Skeletal muscle cell (primary cell): ENCODE data around the gene SIGLEC12.
"Not testable (repeated sequence)": the region's sequence is repeated elsewhere in the genome, so short reads cannot be mapped to it uniquely, and the experiment has no call there.

Source experiments
- DNase-seq: peaks from one replicate; pipeline ENCODE4 v3.0.0-alpha.2; 2010; ENCODE audit warnings: low read depth
- H3K4me3 ChIP-seq: 2 replicates; pipeline ENCODE4 v1.5.1; 2011; ENCODE audit warnings: low read depth, mild to moderate bottlenecking, control low read depth, low read length, moderate library complexity

SIGLEC12 gene

DNA sequence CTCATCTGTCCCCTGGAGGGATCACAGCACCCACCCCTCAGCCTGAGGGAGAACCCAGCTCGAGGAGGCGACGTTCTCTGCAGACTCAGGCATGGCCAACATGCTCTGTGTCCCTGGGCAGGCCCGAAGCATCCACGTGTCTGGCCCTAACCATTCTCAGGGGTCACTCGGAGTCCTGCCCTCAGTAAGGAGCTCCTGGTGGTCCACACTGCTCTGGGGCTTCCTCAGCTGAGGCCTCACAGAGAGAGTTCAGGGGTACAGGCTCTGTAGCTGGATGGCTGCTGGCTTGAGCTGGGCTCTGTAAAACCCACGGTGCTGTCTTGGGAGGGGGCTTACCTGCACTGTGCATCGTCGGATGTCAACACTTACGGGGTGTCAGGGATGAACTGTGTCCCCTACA is 38.9 kb downstream of the SIGLEC12 start:
- H3K4me3 ChIP-seq, result no peak overlapping the region
- no peak for DNase-seq

DNA sequence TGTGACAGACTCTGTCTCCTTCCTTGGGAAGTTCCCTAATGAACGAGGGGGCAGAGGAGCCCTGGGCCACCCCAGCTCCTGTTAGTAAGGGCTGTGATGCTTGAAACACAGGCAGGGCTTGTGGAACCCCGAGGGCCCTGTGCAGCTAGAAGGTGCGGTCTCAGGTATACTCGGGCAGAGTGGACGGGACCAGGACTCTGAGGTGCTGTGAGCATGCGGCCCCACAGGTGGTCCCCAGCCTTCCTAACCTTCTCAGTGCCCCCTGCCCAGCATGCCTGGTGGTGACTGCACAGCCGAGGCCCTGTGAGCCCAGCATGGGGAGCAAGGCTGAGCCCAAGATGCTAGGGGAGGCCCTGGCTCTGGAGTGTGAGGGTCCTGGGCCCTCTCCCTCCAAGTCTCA is 39.3 kb downstream of the SIGLEC12 start:
- H3K4me3 ChIP-seq, result no peak overlapping the region
- DNase-seq, result no peak

DNA sequence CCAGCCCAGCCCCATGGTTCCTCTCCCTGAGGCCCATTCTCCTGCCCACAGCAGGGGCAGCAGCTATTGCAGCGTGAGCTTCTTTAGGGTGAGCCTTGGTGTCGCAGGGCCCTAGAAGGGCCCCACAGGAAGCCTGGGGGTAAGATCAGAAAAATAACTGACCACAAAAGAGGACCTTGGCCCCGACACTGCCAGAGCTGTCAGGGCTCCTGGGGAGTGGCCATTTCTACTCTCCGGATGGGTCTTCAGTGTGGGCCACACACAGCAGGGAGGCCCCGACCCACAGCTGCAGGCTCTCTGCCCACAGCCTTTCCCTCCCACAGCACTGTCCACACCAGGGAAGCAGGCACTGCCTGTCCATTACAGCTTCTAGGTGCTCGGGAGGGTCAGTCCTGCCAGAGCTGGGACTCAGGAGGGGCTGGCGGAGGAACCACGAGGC is 39.9 kb downstream of the SIGLEC12 start:
- H3K4me3 ChIP-seq, result no peak overlapping the region
- DNase-seq, result no peak

DNA sequence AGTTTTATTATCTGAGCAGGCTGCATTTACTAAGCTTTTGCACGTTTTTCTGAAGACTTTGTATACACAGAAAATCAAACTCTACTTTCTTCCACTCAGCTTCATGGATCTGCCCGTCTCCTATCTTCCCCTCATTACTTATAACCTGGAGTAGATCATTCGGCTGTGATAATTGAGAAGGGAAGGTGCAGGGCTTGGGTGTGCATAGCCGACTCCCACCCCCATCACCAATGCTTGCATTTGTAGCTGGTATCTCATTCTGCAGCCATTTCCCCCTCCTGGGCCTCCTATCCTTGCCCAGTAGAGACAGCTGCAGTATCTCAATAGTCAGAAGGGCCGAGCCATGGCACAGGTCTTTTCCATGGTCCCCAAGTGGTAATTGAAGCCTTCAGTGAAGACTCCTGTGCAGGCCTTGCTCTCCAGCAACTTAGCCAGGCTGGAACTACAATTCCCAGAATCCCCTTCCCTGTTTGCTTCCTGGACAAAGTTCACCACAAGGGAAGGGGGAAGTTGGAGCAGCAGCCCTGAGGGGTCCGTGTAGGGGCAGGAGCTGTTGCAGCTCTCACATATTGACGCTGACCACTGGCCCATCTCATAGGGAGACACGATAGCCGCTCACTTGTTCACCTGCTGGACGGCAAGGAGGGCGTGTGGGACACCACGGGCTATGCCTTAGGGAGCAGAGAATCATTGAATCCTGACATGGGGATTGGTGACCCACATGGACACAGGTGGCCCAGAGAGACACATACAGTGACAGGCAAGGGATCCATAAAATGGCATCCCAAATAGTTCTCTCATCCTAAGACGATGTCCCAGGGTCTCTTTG is 41.2 kb downstream of the SIGLEC12 start:
- DNase-seq, result no peak
- H3K4me3 ChIP-seq, result no peak overlapping the region

DNA sequence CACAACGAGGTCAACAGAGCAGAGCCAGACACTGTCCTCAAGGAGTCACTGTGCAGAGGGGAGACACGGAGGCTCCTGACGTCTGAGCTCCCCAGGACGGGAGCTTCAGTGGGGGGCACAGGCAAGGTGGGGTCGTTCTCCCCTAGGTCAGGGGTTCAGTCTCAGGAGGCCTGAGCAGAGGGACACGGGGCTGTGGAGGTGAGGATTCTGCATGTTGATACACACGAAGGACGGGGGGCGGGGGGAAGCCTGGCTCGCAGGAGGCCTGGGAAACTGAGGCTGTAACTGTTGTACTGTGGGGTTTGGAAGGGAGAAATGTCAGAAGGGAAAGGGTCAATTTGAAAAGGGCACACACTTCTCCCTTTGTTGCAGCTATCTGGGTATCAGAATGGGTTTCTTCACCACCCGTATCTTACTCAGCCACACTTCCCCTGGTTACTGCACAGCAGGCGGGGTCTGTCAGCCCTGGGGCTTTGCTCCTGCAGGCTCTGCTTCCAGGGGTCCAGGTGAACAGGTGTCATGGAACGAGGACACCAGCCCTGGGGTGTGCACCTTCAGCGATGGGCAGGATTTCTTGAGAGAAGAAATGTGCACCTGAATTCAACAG is 42.6 kb downstream of the SIGLEC12 start:
- no peak for DNase-seq
- H3K4me3 ChIP-seq, result no peak overlapping the region

DNA sequence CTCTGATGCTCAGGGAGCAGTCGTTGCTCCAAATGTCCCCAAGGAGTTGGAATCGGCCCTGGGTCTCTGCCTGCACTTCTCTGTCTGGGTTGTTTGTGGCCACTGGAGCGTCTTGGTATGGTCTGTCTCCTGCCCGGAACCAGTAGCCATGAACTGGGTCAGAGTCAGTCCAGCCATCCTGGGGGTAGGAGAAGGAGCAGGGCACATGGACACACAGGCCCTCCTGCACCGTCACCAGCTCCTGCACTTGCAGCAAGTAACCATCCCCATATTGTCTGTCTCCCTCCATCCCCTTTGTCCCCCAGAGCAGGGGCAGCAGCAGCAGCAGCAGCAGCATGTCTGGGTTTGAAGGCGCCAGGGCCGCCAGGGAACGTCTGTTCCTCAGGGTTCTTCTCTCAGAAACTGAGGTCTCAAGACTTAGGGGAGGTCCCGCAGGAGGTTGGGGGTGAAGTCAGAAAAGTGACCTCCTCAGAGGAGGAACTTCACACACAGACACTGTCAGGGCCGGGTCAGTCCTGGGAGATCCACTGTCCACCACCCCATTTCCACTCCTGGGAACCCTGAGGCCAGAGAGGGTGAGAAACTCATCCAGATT is 43.5 kb downstream of the SIGLEC12 start, which contains the start of gene SIGLEC8:
Gene SIGLEC8 (minus strand): TSS at position 404 of the 595 bp plus-strand sequence. CDS start 67 bp downstream, at position 337.
- no peak for DNase-seq

DNA sequence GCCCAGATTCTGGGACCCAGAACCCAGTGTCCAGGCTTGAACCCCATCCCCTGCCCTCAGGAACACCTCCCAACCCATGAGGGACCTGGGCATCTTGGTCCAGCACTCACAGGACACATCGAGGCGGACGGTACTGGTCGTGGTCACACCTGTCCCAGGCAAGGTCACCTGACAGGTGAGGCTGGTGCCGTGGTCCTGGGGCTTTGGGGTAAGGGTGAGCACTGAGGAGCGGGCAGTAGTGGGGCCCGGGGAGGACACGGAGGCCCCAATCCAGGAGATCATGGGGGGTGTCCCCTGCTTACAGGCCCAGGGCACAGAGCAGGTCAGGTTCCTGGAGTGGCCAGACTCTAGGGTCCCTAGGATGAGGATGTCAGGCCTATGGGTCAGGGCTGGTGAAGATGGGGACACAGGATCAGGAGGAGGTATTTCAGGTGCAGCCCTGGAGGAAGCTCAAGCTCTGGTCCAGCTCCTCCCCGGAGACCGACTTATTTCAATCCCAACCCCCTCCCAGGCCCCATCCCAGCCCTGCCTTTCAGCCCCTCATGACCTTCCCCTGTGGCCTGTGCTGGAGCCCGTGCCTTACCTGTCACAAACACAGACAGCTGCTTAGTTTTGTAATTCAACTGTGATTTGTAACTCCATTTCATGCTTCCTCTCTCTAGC is 44.1 kb downstream of the SIGLEC12 start:
- no peak for DNase-seq
- H3K4me3 ChIP-seq, result no peak overlapping the region

More for the DNA sequence above, 43.5 kb downstream of the SIGLEC12 start, which contains the start of gene SIGLEC8:
- H3K4me3 ChIP-seq, result no peak within 1 kb of the TSS

DNA sequence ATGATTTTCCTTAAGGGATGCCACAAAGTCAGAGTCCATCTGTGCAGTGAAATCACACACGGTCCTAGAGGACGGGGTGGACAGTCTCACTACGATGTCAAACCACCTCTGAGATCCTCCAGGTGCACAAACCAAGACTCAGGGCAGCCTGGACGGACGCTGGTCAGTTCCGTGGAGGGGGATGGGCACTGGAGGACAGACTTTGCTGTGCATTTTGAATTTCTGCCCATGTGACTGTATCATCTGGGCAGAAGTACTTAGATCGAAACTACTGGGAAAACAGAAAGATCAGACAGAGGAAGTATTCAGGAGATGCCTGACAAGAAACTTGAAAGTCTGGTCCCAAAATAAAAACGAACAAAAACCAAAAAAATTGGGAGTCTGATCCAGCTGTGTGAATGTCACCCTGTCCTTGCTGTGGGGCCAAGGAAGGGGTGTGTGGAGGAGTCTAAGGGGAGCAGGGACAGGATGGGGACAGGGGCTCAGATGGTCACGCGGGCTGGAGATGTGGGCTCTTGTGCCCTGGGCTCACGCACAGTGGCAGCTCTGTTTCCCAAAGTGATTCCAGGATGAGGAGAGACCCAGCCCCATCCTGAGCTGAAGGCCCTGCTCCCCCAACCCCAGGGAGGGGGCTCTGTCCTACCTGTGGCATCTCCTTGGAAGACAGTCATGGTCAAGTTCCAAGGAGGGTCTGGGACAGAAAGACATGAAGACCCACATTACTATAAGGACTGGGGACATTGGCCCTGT is 44.9 kb downstream of the SIGLEC12 start:
- DNase-seq, result no peak
- H3K4me3 ChIP-seq, result no peak overlapping the region

DNA sequence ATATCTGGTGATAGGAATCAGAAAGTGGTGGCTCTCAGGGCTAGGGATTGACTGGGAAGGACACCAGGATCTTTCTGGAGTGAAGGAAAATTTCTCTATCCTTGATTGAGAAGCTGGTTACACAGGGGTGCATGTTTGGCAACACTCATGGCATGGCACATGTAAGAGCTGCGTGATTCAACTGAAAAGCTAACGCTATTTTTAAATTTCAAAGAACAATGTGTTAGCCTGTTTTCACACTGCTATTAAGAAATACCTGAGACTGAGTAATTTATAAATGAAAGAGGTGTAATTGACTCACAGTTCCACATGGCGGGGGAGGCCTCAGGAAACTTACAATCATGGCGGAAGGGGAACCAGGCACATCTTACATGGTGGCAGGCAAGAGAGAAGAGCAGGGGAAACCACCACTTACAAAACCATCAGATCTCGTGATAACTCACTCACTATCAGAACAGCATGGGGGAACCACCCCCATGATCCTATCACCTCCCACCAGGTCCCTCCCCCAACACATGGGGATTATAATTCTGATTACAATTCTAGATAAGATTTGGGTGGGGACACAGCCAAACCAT is 50.8 kb downstream of the SIGLEC12 start:
- no peak for DNase-seq
- H3K4me3 ChIP-seq, result no peak overlapping the region

DNA sequence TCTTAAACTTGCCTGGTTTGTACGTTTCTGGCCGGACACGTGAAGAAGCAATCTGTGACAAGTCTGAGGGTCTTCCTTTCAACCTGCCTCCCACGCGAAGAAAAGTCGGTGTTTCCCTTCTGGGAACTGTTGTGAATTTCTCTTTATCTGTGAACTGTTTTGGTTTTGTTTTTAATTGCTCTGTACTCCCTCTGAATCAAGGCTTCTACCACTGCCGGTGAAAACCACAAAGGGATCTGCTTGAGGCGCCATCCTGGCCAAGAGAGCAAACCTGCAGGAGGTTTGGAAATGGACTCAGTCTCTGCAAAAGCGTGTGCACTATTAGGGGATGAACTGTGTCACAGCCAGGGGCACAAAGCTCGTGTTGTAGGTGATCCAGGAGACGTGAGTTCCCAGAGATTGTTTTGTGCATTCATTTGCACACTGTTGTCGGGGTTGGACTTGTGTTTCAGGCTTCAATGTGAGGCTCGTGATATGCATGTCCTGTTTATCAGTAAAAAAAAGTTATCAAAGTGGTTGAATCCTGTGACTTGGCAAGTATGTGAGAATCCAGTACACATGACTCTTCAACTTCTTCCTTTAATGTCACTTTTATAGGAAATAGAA is 53.1 kb downstream of the SIGLEC12 start:
- no peak overlapping the region for H3K4me3 ChIP-seq
- DNase-seq, result no peak

DNA sequence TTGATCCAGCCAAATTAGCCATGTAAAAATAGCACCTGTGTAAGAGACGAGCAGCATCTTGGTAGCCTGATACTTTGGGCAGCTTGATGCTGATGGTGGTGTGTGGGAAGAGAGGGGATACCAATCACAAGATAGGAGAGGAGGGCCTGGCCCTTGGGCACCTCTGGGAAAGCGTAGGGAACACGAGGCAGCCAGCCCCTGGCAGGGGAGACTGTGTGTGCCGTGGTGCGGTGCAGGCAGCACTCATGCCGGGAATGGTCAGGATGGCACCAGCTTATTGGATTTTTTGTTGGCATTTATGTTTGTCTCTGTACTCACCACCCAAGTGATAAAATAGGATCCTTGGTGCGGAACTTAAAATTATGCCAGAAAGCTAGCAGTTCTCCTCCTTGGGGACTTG is 53.6 kb downstream of the SIGLEC12 start:
- no peak overlapping the region for H3K4me3 ChIP-seq
- DNase-seq, result no peak

DNA sequence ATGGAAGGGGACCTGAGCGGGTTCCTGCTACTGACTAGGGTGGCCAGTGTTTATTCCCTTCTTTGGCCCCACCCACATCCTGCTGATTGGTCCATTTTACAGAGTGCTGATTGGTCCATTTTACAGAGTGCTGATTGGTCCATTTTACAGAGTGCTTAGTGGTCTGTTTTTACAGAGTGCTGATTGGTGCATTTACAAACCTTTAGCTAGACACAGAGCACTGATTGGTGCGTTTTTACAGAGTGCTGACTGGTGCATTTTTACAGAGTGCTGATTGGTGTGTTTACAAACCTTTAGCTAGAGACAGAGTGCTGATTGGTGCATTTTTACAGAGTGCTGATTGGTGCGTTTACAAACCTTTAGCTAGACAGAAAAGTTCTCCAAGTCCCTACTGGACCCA is 54.1 kb downstream of the SIGLEC12 start:
- DNase-seq, H3K4me3 ChIP-seq: not testable (repeated sequence)

DNA sequence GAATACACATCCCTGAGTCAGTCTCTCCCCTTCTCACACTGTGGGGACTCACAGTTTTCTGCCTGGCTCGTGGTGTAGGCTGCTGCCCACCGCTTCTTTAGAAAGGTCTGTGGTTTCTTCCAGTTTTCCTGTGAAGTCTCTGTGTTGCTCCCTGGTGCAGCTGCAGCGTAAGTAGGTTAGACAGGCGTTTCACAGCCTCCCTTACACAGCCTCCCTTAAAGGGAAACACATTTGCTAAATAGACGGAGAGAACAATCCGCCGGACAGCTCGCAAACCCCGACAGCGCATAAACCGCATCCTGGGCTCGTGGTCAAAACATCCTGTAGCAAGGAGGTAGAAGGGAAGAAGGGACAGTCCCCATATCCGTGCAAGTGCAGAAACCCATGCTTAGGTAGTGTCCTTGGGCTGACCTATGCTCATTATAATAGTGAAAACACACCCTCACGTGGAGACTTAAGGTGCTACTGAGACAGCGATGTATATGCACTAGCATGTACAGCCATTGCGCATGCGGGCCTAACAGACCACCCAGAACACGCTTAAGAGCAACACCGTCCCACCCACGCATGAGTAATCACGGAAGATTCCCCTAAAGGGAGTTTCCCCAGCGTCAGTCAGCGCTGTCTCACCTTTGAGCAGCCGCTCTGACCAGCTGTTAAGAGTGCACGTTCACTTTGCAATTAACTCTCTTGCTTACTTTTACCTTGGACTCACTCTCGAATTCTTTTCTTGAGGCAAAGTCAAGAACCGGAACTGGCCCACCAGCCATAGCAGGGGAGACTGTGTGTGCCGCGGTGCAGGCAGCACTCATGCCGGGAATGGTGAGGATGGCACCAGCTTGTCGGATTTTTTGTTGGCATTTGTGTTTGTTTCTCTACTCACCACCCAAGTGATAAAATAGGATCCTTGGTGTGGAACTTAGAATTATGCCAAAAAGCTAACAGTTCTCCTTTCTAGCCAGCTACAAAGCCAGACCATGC is 59.9 kb downstream of the SIGLEC12 start:
- no peak overlapping the region for H3K4me3 ChIP-seq
- no peak for DNase-seq
